Activated CD4-positive, CD25-positive, alpha-beta regulatory T cell treated with anti-CD3 and anti-CD28 coated beads, Interleukin-2, amount 50 U/mL, for 16 hours (primary cell): ENCODE results near the gene IL1R1.

Experiments
- DNase-seq: peaks from one replicate; pipeline ENCODE4 v3.0.0-alpha.2; 2020; ENCODE audit warnings: low read depth, low spot score

IL1R1 gene

DNA sequence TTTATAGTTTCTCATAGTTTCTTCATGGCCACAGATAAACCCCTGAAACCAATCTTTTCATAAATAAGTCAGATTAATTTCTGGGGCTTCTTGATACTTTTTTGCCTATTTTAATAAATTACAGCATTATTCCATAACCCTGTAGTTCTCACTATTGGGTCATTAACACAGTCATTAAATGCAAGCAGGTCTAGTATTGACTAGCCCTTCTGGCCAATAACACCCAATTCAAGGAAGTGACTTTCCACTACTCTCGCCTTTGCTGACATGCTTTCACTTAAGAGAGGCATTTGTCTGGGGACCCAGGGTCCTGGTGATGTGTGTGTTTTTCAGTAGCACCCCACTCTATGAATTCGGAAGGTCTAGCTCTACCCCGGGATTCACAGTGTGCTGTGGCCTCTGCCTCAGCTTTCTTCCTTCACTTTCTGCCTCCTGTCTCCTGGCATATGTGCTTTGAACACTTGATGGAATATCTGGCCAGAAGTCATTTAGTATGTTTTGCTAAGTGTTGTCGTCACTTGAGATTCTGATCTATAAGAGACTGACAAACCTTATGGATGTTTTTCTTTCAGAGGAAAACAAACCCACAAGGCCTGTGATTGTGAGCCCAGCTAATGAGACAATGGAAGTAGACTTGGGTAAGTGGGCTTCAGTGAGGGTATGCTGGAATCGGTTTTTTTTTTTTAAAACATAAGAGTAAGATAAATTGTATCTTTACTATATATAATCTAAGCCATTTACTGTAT, 25.7 kb downstream of the IL1R1 start:
- no peak for DNase-seq

DNA sequence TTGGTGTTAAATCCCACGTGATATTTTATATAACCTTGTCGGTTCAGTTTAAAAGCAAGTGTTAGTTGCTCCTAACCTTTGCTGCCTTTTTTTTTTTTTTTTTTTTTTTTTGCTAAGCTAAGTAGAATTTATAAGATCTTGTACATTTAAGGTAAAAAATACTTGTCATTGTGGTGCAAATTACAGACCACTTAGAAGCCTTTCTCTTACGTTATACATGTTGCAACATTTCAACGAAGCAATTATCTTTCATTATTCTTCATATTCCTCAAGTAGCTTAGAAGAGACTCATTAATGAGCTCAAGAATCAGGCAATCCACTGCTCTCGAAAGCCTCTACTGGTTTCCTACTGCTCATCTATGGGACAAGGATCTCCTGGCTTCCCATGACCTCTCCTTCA, 29.4 kb downstream of the IL1R1 start:
- no peak for DNase-seq

DNA sequence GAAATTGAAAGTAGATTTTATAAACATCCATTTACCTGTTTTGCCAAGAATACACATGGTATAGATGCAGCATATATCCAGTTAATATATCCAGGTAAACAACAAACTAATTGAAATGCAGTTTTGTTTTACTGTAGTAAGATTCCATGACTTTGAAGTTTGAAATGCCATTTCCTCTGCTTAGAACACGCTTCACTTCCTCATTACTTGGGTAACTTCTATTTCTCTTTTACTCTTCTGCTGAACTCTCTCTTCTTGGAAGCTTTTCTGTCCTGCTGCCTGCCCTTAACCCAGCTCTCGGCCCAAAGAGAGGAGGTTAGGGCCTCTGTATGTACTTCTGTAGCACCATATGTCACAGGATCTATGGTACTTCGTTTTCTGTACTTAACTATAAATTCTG, 30.2 kb downstream of the IL1R1 start:
- no peak for DNase-seq

DNA sequence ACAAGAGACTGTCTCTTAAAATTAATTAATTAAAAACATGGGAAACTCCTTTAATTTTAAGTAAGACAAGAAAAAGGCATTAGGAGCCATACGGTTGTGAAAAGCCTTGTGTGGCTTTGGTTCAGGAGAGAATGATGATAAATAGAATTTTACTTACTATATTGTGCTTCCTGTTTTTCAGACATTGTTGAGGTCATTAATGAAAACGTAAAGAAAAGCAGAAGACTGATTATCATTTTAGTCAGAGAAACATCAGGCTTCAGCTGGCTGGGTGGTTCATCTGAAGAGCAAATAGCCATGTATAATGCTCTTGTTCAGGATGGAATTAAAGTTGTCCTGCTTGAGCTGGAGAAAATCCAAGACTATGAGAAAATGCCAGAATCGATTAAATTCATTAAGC, 33.6 kb downstream of the IL1R1 start:
- no peak for DNase-seq

DNA sequence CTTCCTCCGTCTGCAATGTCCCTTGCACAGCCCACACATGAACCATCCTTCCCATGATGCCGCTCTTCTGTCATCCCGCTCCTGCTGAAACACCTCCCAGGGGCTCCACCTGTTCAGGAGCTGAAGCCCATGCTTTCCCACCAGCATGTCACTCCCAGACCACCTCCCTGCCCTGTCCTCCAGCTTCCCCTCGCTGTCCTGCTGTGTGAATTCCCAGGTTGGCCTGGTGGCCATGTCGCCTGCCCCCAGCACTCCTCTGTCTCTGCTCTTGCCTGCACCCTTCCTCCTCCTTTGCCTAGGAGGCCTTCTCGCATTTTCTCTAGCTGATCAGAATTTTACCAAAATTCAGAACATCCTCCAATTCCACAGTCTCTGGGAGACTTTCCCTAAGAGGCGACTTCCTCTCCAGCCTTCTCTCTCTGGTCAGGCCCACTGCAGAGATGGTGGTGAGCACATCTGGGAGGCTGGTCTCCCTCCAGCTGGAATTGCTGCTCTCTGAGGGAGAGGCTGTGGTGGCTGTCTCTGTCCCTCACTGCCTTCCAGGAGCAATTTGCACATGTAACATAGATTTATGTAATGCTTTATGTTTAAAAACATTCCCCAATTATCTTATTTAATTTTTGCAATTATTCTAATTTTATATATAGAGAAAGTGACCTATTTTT, 35.4 kb downstream of the IL1R1 start:
- DNase-seq: no peak

DNA sequence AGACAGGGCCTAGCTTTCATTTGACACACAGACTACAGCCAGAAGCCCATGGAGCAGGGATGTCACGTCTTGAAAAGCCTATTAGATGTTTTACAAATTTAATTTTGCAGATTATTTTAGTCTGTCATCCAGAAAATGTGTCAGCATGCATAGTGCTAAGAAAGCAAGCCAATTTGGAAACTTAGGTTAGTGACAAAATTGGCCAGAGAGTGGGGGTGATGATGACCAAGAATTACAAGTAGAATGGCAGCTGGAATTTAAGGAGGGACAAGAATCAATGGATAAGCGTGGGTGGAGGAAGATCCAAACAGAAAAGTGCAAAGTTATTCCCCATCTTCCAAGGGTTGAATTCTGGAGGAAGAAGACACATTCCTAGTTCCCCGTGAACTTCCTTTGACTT, 36.5 kb downstream of the IL1R1 start:
- DNase-seq: no peak

DNA sequence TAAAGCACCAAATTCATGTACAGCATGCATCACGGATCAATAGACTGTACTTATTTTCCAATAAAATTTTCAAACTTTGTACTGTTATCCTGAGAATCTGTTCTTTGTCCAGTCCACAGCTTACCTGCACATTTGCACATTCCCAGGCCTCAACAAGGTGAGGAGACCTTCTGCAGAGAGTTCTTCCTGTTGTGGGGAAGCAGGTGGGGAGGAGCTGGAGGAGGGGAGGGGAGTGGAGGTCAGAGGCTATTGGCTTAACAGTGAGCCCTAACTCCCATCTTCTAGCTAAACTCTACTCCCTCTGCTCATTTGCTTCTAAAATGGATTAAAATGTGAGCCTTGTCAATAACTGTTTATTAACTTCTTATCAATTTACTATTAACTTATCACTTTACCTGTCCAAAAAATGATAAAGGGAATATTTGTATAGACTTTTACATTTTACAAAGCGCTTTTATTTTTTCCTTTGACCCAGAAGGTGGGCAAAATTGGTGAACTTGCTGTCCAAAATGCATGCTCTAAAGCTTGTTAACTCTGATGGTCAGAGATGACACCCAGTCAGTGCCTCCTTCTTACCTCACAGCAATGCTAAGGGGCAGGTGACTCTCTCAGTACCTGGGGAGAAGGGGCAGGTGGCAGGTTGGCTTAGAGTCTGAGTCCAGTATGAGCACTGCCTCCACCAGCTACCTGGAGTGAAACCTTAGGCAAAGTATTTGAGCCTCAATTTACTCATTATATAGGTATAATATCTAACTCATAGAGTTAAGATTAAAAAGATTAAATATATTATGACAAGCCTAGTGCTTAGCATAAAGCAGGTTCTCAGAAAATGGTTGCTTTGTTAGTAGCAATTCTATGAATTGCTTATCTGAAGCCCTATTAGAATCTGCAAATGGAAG, 37.5 kb downstream of the IL1R1 start:
- no peak for DNase-seq

DNA sequence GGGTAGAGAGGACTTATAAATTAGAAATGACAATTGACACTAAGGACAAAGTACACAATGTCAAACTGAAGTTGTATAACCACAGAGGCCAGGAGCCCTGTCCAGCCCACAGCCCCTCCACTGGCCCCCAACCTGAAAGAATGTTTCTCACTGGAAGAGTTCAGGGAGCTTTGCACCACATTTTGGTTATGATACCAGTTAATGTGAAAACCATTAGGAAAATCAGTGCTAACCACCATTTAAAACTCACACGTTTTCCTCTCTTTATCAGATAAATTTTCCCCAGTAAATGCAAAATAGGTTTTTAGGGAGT, 38.1 kb downstream of the IL1R1 start:
- DNase-seq: no peak

DNA sequence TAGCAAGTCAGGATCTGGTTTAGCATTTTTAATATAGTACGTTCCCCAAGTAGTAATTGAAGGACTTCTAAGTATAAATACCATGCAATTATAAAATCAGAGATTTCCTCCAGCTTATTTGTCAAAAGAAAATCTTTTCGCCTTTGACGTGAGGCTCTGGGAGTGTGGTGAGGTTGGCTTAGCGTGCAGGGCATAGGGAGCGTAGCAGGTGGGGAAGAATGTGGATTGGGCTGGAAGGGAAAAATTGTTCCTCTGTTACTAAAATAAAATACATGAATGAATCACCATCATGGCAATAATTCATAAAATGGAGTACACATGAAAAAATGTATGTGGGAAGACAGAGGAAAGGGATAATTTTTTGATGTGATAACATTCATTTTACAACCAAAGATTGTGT, 38.8 kb downstream of the IL1R1 start:
- no peak for DNase-seq

DNA sequence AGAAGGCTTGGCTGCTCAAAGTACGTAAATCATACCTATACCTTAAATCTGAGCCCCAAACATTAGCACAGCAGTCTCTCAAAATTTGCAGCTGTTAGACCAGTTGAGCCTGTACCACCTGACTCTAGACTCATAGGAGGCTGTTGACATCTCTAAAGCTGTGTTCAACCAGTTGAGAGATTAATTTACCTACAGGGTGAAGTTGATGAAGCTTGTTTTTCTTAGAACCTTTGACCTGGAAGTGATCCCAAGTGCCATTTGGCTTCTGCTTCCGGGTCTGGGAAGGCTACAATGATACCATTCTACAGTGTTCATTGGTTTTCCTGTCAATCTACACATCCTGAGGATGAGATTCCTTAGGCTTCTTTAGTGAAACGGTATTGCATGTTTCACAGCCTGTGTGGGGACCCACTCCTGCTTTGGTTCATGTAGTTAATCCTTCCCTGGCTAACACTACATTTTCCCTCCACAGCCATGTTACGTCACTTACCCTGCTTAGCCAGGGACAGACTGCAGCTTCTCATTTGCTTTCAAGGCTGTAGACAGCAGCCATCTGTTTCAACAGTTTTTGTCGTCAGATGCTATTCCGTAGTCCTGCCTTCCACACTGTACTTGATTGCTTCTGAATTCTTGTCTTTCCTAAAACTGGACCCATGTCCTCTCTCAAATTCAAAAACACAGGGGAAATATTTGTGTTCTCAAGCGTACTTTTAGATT, 39.5 kb downstream of the IL1R1 start:
- no peak for DNase-seq

DNA sequence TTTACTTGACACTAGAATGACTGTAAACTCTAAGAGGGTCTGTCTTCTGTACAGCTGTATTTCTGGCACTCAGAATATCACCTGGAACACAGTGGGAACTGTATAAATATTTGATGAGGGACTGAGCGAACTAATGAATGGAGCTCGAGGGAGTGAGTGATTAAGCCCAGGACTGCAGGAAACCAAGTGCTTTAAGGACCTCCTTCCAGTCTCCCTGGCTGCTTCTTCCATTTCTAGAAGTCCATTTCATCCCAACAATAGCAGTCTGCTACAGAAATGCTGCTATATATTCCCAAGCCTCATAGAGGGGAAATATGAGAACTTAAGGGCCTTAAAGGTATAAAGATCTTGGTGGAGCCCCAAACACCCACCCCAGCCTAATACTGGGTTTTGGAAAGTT, 41.5 kb downstream of the IL1R1 start:
- DNase-seq: no peak

DNA sequence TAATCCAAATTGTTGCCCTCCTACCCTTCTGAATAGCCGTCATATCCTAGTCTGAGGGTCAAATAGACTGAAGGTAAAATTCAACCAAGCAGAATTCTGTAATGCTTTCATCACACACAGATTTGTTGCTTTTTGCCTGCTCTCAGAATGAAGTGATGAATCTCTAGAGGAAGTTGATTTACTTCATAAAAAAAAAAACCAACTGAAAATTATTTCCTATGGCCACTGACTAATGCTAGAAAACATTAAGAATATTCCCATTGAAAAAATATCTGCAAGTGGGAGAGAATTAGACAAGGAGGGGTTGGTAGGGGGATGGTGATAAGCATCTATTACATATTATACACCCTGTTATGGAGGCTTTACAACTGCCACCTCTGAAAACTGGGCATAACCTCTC, 42.0 kb downstream of the IL1R1 start:
- DNase-seq: no peak

DNA sequence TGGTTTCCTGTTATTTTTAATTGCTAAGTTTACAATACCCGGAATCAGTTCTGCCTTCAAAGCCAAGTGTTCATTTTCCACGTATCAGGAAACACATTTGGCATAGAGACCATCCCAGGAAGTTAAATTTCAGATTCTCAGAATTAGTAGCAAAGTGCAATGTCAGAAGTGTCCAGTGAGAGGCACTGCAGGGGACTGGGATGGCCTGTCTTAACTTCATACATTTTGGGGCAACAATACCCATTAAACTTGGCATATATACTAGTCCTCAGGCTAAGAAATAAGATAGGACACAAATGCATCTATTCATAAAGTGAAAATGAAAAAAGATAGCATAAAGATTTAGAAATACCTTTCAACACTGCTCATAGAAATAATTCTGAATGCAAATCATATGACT, 42.8 kb downstream of the IL1R1 start:
- no peak for DNase-seq

DNA sequence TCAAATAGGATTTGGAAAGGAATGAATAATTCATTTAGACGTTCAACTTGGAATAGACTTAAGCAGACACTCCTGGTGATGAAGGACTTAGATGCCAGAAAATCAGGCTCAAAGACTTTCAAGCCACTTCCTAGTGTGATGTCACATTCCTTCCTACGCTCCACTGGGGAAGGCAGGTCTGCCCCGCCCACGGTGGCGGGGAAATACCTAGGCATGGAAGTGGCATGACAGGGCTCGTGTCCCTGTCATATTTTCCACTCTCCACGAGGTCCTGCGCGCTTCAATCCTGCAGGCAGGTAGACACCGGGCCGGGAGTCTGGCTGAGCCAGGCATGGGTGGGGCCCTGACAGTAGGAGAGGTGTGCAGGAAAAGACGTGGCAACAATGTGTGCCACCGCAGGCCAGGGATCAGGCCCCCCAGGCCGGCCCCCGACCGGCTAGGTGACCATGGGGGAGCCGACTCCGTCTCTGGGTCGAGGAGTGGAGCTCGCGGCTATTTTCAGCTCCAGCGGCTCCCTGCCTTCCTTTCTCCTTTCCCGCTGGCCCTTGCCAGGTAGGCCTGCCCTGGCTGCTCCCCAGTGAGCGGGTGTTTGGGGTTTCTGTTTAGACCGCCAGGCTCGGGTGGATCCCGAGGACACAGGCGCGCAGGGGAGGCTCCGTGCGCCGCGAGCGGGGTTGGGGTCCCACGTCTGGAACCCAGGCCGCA, 44.4 kb downstream of the IL1R1 start, which contains the start of gene IL1RL2:
TSS of gene IL1RL2 (plus strand) at position 233 of the 705 bp plus-strand sequence. CDS start 845 bp downstream, outside the sequence.
- no peak for DNase-seq

DNA sequence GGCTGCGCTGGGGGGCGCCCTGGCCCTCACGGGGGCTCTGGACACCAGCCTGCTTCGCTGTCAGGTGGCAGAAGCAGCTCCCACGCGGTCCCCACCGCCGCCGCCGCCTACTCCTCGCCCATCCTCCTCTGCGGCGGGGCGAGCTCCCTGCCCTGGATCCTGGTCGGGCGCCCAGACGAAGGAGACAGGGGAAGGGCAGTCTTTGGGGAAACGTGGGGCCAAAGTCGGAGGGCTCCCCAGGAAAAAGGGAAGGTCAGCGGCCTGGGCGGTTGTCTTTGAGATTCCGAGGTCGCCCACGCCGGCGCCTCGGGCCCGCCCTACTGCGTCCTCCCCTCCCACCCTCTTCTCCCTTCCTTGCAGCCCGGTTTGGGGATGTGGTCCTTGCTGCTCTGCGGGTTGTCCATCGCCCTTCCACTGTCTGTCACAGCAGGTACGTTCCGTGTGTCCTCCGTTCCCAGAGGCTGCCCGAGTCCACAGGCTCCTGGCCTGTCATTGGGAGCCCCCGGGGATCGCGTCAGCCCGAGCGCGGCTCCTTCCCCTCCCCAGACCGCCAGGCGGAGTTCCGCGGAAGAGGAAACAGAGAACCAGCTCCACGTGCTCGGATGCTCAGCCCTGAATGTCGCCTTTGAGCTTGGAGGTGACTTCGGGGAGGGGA, 45.1 kb downstream of the IL1R1 start:
- no peak for DNase-seq

DNA sequence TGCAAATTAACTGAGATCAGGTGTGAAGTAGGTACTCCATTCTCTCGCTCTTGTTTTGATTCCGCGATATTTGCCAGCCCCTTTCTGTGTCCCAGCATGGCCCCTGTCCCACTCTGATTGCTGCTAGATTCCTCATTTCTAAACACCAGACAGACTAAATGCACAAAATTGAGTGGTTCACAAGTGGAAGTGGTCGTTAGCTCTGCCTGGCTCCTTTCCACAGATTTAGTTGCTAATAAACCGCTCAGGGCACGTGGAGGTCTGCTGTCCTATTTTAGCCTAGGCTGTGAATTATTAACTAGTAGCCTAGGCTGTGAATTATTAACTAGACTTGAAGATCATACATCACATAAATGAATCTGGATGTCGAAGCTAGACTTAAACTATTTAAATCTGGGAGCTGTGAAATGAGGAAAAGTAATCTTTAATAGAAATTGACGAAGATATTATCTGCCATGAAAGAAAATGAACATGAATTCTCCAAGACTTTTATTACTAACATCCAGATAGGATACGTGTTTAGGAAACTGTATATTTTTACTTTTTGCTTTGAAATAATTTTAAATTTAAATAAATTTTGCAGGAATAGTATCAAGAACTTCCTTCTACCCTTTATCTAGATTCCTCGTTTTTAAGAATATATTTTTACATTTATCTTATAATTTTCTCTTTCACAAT, 48.0 kb downstream of the IL1R1 start:
- no peak for DNase-seq

DNA sequence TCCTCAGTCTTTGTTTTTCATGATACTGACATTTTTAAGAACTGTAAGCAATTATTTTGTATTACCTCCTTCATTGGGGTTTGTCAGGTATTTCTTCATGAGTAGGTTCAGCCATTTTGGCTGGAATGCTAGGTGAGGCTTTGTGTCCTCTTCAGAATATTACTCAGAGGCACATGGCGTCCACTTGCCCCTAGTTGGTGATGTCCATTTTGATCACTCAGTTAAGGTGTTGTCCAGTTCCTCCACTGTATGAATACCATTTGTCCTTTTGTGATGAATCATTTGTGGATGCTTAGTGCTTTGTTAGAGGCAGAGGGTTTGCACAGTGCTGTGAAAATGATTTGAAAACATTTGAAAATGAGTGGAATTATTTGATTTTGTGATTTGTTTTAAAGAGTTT, 49.0 kb downstream of the IL1R1 start:
- no peak for DNase-seq

DNA sequence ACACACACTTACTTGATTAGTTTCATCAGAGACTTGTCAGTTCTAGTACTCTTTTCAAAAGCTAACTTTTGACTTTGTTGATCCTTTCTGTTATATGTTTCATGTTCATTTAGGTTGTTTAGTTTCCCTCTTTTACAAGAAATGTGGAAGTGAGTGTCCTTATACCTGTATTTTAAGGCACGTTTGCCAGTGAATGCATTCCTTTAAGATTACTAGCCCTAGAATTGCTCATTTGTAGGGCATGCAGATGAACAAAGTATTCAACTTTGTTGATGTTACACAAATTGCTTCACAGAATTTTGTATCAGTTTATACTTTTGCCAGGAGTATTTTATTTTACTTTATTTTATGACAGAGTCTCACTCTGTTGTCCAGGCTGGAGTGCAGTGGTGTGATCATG, 50.5 kb downstream of the IL1R1 start:
- no peak for DNase-seq

DNA sequence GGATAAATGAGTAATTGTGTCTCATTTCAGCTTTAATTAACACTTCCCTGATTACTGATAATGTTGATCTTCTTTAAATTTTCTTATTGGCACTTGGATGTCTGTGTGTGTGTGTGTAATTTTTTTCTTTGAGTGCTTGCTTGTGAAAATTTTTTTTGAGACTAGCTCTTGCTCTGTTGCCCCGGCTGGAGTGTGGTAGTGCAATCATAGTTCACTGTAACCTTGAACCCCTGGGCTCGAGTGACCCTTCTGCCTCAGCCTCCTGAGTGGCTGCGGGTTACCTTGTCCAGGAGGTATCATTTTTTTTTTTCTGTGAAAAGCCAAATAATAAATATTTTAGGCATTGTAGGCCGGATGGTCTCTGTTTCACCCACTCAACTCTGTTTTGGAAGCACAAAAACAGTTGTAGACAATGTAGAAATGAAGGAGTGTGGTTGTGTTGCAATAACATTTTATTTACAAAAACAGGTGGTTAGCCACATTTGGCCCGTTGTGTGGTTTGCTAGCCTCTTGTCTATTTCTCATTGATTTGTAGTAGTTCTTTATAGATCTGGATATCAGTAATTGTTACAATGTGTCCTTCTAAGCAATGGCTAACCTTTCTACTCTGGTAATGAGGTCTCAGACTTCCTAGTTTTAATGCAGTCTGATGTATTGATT, 52.2 kb downstream of the IL1R1 start:
- DNase-seq: no peak
